HCT116 (cell line): ENCODE measurements around the gene DNHD1. TPM values are rescaled to one million over a fixed set of nuclear protein-coding genes. Genes with fewer than 3 reads are reported as not detected.
A peak's percentile ranks its signal among the peaks of the same experiment; 100 is the strongest.

ENCODE experiments used
- ATAC-seq: fragments of 200-7000 bp; cut with Tn5 transposase; 2 replicates; pipeline ENCODE4 v1.9.1; 2020; ENCODE audit warnings: mild to moderate bottlenecking, moderate library complexity
- BruUV-seq: library from RNA; stranded (reverse); fragments of 400-500 nt; replicated peaks from 2 replicates; lab custom pipeline; 2021; lab: Mats Ljungman, UMichigan
- CTCF ChIA-PET: fragments of 300-600 bp; sonication (Branson Sonifier 250); formaldehyde crosslinking; loops from one replicate; lab custom pipeline; 2021; ENCODE audit warnings: antibody characterized with exemption; lab: Charles Lee
- POLR2A ChIA-PET: fragments of 300-600, 350-600 bp; sonication (Branson Sonifier 250); formaldehyde crosslinking; loops from one replicate; lab custom pipeline; 2021; ENCODE audit warnings: antibody characterized with exemption; lab: Charles Lee
- RAD21 ChIA-PET, 2 experiments: fragments of 300-600 bp; sonication (Branson Sonifier 250); formaldehyde crosslinking; loops; one replicate each; lab custom pipeline; 2023; ENCODE audit warnings: low total read pairs in 2 of 2; ENCODE audit not compliant: uncharacterized antibody in 2 of 2, unreplicated experiment in 2 of 2, low non-redundant PET in 1 of 2; lab: Charles Lee
- DNase-seq: peaks from one replicate; pipeline ENCODE4 v3.0.0-alpha.2; 2010; ENCODE audit warnings: low read depth, low spot score
- H2AFZ ChIP-seq: fragments of 200-600 bp; shearing (Covaris generic), sonication (generic); 2 replicates; pipeline ENCODE4 v1.6.1; 2017; ENCODE audit warnings: low read depth, mixed run types, mixed read lengths, antibody characterized with exemption, low read length; ENCODE audit not compliant: poor library complexity, severe bottlenecking
- H3K27ac ChIP-seq: 2 replicates; pipeline ENCODE4 v1.5.1; 2012; ENCODE audit warnings: low read depth, low read length
- H3K27me3 ChIP-seq: fragments of 200-600 bp; sonication (generic); 2 replicates; pipeline ENCODE4 v1.6.1; 2016; ENCODE audit warnings: mixed run types, low read length, mixed read lengths; ENCODE audit not compliant: insufficient read depth
- H3K36me3 ChIP-seq, 2 experiments: fragments of 200-500 bp in 1 of 2; fragments of 200-600 bp in 1 of 2; sonication (Bioruptor generic) in 1 of 2; sonication (generic) in 1 of 2; 2 replicates each; pipeline versions ENCODE4 v1.5.1 to v1.6.1; 2014 to 2016; ENCODE audit warnings: low read length in 2 of 2, inconsistent platforms in 1 of 2, mixed read lengths in 1 of 2, mixed run types in 1 of 2; ENCODE audit not compliant: insufficient read depth in 2 of 2, control insufficient read depth in 1 of 2
- H3K4me1 ChIP-seq, 2 experiments: fragments of 200-600 bp in 1 of 2; sonication (generic) in 1 of 2; 2 replicates each; pipeline versions ENCODE4 v1.5.1 to v1.6.1; 2012 to 2017; ENCODE audit warnings: low read length in 2 of 2, inconsistent platforms in 1 of 2, mild to moderate bottlenecking in 1 of 2, mixed read lengths in 1 of 2, mixed run types in 1 of 2, moderate library complexity in 1 of 2; ENCODE audit not compliant: insufficient read depth in 2 of 2, control insufficient read depth in 1 of 2
- H3K4me2 ChIP-seq: fragments of 200-600 bp; sonication (generic); 2 replicates; pipeline ENCODE4 v1.6.1; 2017; ENCODE audit warnings: mixed run types, low read length, mixed read lengths
- H3K4me3 ChIP-seq, 2 experiments: fragments of 200-600 bp in 1 of 2; sonication (generic) in 1 of 2; replicated peaks in 1 of 2; 2 replicates each; pipeline ENCODE4 v1.5.1; 2011 to 2016; ENCODE audit warnings: low read length in 2 of 2, control low read depth in 1 of 2, low read depth in 1 of 2, mild to moderate bottlenecking in 1 of 2, mixed read lengths in 1 of 2, mixed run types in 1 of 2
- H3K79me2 ChIP-seq: fragments of 200-600 bp; sonication (generic); 2 replicates; pipeline ENCODE4 v1.6.1; 2017; ENCODE audit warnings: mild to moderate bottlenecking, mixed run types, low read length, moderate library complexity, mixed read lengths; ENCODE audit not compliant: insufficient read depth
- H3K9ac ChIP-seq: fragments of 200-600 bp; sonication (generic); 2 replicates; pipeline ENCODE4 v1.6.1; 2016; ENCODE audit warnings: low read length, mixed read lengths
- H3K9me2 ChIP-seq: fragments of 200-600 bp; sonication (generic), shearing (Covaris generic); 2 replicates; pipeline ENCODE4 v1.6.1; 2017; ENCODE audit warnings: mixed run types, mild to moderate bottlenecking, moderate library complexity; ENCODE audit not compliant: insufficient read depth
- H3K9me3 ChIP-seq, 2 experiments: fragments of 200-500 bp in 1 of 2; fragments of 200-600 bp in 1 of 2; sonication (Bioruptor generic) in 1 of 2; sonication (generic) in 1 of 2; 2 replicates each; pipeline ENCODE4 v1.6.1; 2014 to 2017; ENCODE audit warnings: low read length in 2 of 2, mixed read lengths in 2 of 2, inconsistent platforms in 1 of 2, low read depth in 1 of 2, mild to moderate bottlenecking in 1 of 2, mixed run types in 1 of 2, moderate library complexity in 1 of 2; ENCODE audit not compliant: control insufficient read depth in 1 of 2, insufficient read depth in 1 of 2
- H4K20me1 ChIP-seq: fragments of 200-600 bp; sonication (generic), shearing (Covaris generic); 2 replicates; pipeline ENCODE4 v1.6.1; 2017; ENCODE audit warnings: mixed run types, mild to moderate bottlenecking, moderate library complexity; ENCODE audit not compliant: insufficient read depth
- ATF3 ChIP-seq: IDR thresholded peaks from 2 replicates; pipeline ENCODE4 v1.6.1; 2012
- CEBPB ChIP-seq: IDR thresholded peaks from 2 replicates; pipeline ENCODE4 v1.6.1; 2012; ENCODE audit warnings: low read depth
- EGR1 ChIP-seq: IDR thresholded peaks from 2 replicates; pipeline ENCODE4 v1.6.1; 2012; ENCODE audit warnings: low read depth
- ELF1 ChIP-seq: IDR thresholded peaks from 2 replicates; pipeline ENCODE4 v1.6.1; 2012; ENCODE audit warnings: low read depth, borderline replicate concordance
- EZH2phosphoT487 ChIP-seq: fragments of 200-600 bp; IDR thresholded peaks from 2 replicates; pipeline ENCODE4 v1.6.1; 2018; ENCODE audit warnings: antibody characterized with exemption, borderline replicate concordance
- FOSL1 ChIP-seq: IDR thresholded peaks from 2 replicates; pipeline ENCODE4 v1.6.1; 2012; ENCODE audit warnings: low read depth
- JUND ChIP-seq: IDR thresholded peaks from 2 replicates; pipeline ENCODE4 v1.6.1; 2012
- POLR2A ChIP-seq: IDR thresholded peaks from 2 replicates; pipeline ENCODE4 v1.7.0; 2011; ENCODE audit warnings: borderline replicate concordance; ENCODE audit not compliant: insufficient read depth, insufficient read length; ENCODE audit errors: extremely low read depth
- POLR2AphosphoS5 ChIP-seq: IDR thresholded peaks from 2 replicates; pipeline ENCODE4 v1.6.1; 2011; ENCODE audit warnings: mild to moderate bottlenecking, low read depth, low read length, moderate library complexity
- RAD21 ChIP-seq: IDR thresholded peaks from 2 replicates; pipeline ENCODE4 v1.6.1; 2012; ENCODE audit warnings: low read depth, mild to moderate bottlenecking
- SIN3A ChIP-seq: IDR thresholded peaks from 2 replicates; pipeline ENCODE4 v1.6.1; 2012; ENCODE audit warnings: low read depth
- SP1 ChIP-seq: IDR thresholded peaks from 2 replicates; pipeline ENCODE4 v1.6.1; 2012; ENCODE audit warnings: low read depth
- SRF ChIP-seq: IDR thresholded peaks from 2 replicates; pipeline ENCODE4 v1.6.1; 2012; ENCODE audit warnings: low read depth
- TCF7L2 ChIP-seq: IDR thresholded peaks from 2 replicates; pipeline ENCODE4 v1.7.0; 2011; ENCODE audit warnings: borderline replicate concordance, inconsistent platforms; ENCODE audit not compliant: insufficient read depth, insufficient read length; ENCODE audit errors: extremely low read depth
- YY1 ChIP-seq: IDR thresholded peaks from 2 replicates; pipeline ENCODE4 v1.6.1; 2011; ENCODE audit warnings: low read length, low read depth, moderate library complexity, mild to moderate bottlenecking; ENCODE audit not compliant: insufficient replicate concordance; ENCODE audit errors: extremely low read depth
- ZBTB33 ChIP-seq: IDR thresholded peaks from 2 replicates; pipeline ENCODE4 v1.6.1; 2011; ENCODE audit warnings: mild to moderate bottlenecking, low read length, moderate library complexity; ENCODE audit not compliant: insufficient replicate concordance; ENCODE audit errors: extremely low read depth
- ZFX ChIP-seq: fragments of 450-650 bp; IDR thresholded peaks from 2 replicates; pipeline ENCODE4 v1.6.1; 2017
- ZNF274 ChIP-seq: fragments of 200-500 bp; sonication (Bioruptor generic); IDR thresholded peaks from 2 replicates; pipeline ENCODE4 v1.6.1; 2014; ENCODE audit warnings: mild to moderate bottlenecking, low read depth, low read length, inconsistent platforms
- intact Hi-C: fragments of 100-400 bp; cut with micrococcal nuclease; formaldehyde crosslinking; loops from 2 replicates; pipeline ENCODE4 v1.10.0; 2022
- total RNA-seq: library from RNA; stranded (reverse); gene quantifications from one replicate; pipeline ENCODE4 v1.2.1, GENCODE V29; 2021; ENCODE audit not compliant: unreplicated experiment

The DNHD1 gene
- total RNA-seq, 1 experiment from 2014 or later, result 8.0 TPM

DNA sequence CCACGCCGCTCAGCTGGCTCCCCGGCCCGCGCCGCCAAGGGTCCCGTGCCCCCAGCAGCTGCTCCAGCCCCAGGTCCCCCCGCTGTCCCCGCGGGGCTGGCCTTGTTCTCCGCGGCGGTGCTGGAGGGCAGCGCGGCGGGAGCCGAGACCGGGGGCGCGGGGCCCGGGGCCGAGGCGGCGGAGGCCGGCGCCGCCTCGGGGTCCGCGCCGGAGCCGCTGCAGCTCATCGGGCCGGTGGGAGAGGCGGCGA lies 114.8 kb downstream of the DNHD1 start:
- peak; percentile 26 for ATAC-seq
- Histone ChIP-seq H3K27ac (peak overlapping the region; percentile 93), H2AFZ (no peak overlapping the region), H3K4me2 (peak overlapping the region; percentile 91), H3K4me3 (peak overlapping the region; percentile 71 to 92)
- RAD21 ChIA-PET, result no interaction called here
- TF ChIP-seq SRF, result no peak
- peak; percentile 71; the same call in 1 of the 2 replicates for TF ChIP-seq ZFX
- TF ChIP-seq, all 23 proteins: peak for 1
- no TSS peak for BruUV-seq
- peaks cover 36% of the 10 kb centered on the region for H3K79me2 ChIP-seq
- H3K9me2 ChIP-seq, result no peaks in the 10 kb centered on the region
- ChIA-PET POLR2A (interaction anchor here (1.0 to 1.2 kb wide), 2 partner anchors 10 to 69 kb away, joined by 4 read pairs; no protein-coding TSS in a partner anchor), CTCF (interaction anchor here (0.6 to 2.1 kb wide), 4 partner anchors 60 to 233 kb away, joined by 4 to 11 read pairs (median 4); partner anchors contain the start of gene MRPL17)
- H3K9me3 ChIP-seq, result no peaks in the 10 kb centered on the region
- no peak for DNase-seq
- peaks cover 11 to 36% of the 10 kb centered on the region in 2 experiments; a peak in 3 of 4 replicates for H3K4me1 ChIP-seq
- H3K27me3 ChIP-seq, result no peaks in the 10 kb centered on the region
- no peaks in the 10 kb centered on the region for H4K20me1 ChIP-seq
- H3K9ac ChIP-seq, result peak overlapping the region; percentile 73
- intact Hi-C loops, result no loop called here
- peaks cover 21 to 46% of the 10 kb centered on the region in 2 experiments for H3K36me3 ChIP-seq

- intact Hi-C loops, result no loop called here
- TSS peak; percentile 94 for BruUV-seq
- Histone ChIP-seq H3K9me3 (no peaks in the 10 kb centered on the region), H2AFZ (no peak within 1 kb of the TSS), H3K9me2 (no peaks in the 10 kb centered on the region), H3K4me1 (peaks cover 7 to 31% of the 10 kb centered on the region in 2 experiments; a peak in 3 of 4 replicates), H3K36me3 (peaks cover 21 to 43% of the 10 kb centered on the region in 2 experiments), H3K4me2 (peak within 1 kb of the TSS; percentile 91), H3K4me3 (peak within 1 kb of the TSS; percentile 71 to 92), H3K27me3 (no peaks in the 10 kb centered on the region), H4K20me1 (no peaks in the 10 kb centered on the region), H3K27ac (peak within 1 kb of the TSS; percentile 93), H3K9ac (peak within 1 kb of the TSS; percentile 73), H3K79me2 (peaks cover 33% of the 10 kb centered on the region)
- DNase-seq (peak; percentile 75), ATAC-seq (peak; percentile 90)
- POLR2A ChIA-PET, result interaction anchor here (1.0 to 1.2 kb wide), 2 partner anchors 9 to 68 kb away, joined by 4 read pairs; no protein-coding TSS in a partner anchor
- RAD21 ChIA-PET, result no interaction called here
- CTCF ChIA-PET, result interaction anchor here (0.6 to 2.1 kb wide), 4 partner anchors 59 to 233 kb away, joined by 4 to 11 read pairs (median 4); partner anchors contain the start of gene MRPL17
- TF ChIP-seq RAD21 (no peak), SP1 (no peak), POLR2A (peak; percentile 75), CEBPB (no peak), TCF7L2 (peak; percentile 21), JUND (no peak), ZNF274 (no peak), EZH2phosphoT487 (no peak), FOSL1 (no peak), SRF (no peak), EGR1 (no peak), ATF3 (no peak), YY1 (no peak), ZBTB33 (peak; percentile 22), POLR2AphosphoS5 (peak; percentile 98), ELF1 (no peak), SIN3A (no peak)
These were observed 115.3 kb downstream of the DNHD1 start, which contains the start of gene TAF10 for GRCh38 chr11:6612213-6613041. TSS of gene TAF10 (minus strand) at chr11:6612216. CDS start at chr11:6612189, 27 bp downstream.
